UCSD-AML1 (cell line): ENCODE data around the gene GNLY.
"Not testable (repeated sequence)": the region's sequence is repeated elsewhere in the genome, so short reads cannot be mapped to it uniquely, and the experiment has no call there.

Source experiments
- DNase-seq: peaks from one replicate; lab custom pipeline; 2025; ENCODE audit not compliant: unreplicated experiment; lab: John Stamatoyannopoulos, UW

GNLY gene

GRCh38 chr2:85663594-85664565 is 30.3 kb upstream of the GNLY start:
- no peak for DNase-seq

- DNase-seq, result no peak
These were observed 28.8 kb upstream of the GNLY start for GRCh38 chr2:85665264-85665937.

GRCh38 chr2:85666016-85666415 is 28.1 kb upstream of the GNLY start:
- no peak for DNase-seq

- DNase-seq, result peak; percentile 37
These were observed 27.5 kb upstream of the GNLY start for GRCh38 chr2:85666435-85667316.

GRCh38 chr2:85667561-85668008 is 26.6 kb upstream of the GNLY start:
- DNase-seq, result no peak

GRCh38 chr2:85668009-85668856 is 25.9 kb upstream of the GNLY start, which contains the start of gene SFTPB:
Gene SFTPB (minus strand): TSS chr2:85668199. CDS start chr2:85668183, 16 bp downstream.
- DNase-seq, result no peak

- no peak for DNase-seq
These were observed 25.4 kb upstream of the GNLY start for GRCh38 chr2:85668857-85669142.

- DNase-seq, result no peak
These were observed 24.6 kb upstream of the GNLY start for GRCh38 chr2:85669549-85669948.

- not testable (repeated sequence) for DNase-seq
These were observed 23.7 kb upstream of the GNLY start for GRCh38 chr2:85670416-85670815.

GRCh38 chr2:85672456-85672855 is 21.7 kb upstream of the GNLY start:
- no peak for DNase-seq

- DNase-seq, result no peak
These were observed 20.3 kb upstream of the GNLY start for GRCh38 chr2:85673716-85674375.

- no peak for DNase-seq
These were observed 19.7 kb upstream of the GNLY start for GRCh38 chr2:85674417-85674816.

- no peak for DNase-seq
These were observed 18.7 kb upstream of the GNLY start for GRCh38 chr2:85675427-85675826.

- DNase-seq, result no peak
These were observed 18.2 kb upstream of the GNLY start for GRCh38 chr2:85675866-85676548.

GRCh38 chr2:85678377-85678776 is 15.8 kb upstream of the GNLY start:
- DNase-seq, result peak; percentile 49

- peak; percentile 72 for DNase-seq
These were observed 15.1 kb upstream of the GNLY start for GRCh38 chr2:85678794-85679672.

GRCh38 chr2:85680707-85681371 is 13.3 kb upstream of the GNLY start:
- DNase-seq, result no peak

GRCh38 chr2:85681372-85681763 is 12.8 kb upstream of the GNLY start:
- DNase-seq, result no peak
